ENCODE data around the gene ST3GAL6.

Gene ST3GAL6

GRCh38 chr3:98778383-98778782, 15.2 kb downstream of the ST3GAL6 start:
- DNase-seq: no peak

DNA sequence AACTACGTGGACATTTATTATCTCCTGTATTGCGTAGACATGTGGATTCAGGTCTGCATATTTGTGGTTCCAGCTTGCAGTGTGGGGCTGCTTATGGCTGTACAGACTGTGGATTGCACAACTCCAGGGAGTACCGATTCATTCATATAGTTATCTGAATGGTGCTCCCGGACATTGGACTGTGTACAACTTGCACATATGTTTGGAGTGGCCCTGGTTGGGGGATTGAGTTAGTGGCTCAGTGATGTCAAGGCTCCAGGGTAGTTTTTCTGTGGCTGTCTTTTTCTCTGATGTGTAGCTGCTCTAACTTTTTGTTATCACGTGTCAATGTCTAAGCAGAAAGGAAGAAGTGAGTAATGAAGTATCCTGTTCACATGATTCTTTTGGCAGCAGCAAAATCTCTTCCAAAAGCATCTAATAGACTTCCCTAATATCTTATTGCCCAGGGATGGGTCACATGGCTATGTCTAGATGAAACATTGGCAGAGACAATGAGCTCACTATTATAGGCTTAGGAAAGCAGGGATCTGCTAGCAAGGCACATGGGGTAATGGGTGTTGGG, 15.8 kb downstream of the ST3GAL6 start:
- DNase-seq: no peak

GRCh38 chr3:98779541-98780335, 16.6 kb downstream of the ST3GAL6 start:
- no peak for DNase-seq

DNA sequence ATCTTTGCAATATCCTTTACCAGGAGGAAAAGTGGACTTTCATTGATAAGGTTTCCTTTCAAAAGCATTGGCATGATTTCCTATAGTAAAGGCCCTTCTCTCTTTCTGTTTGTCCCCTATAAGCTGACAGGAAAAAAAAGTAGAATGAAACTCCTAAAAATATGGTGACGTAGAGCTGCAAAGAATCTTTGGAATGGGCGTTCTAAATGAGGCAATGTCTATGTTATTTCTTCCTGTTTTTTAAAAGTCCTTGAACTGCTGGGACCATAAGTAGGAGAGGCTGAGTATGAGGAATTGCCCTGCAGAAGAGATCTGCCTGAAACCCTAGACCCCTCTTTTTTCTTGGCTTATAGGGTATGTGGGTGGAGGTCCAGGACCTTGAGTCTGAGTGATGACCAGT, 17.2 kb downstream of the ST3GAL6 start:
- DNase-seq: no peak

GRCh38 chr3:98782824-98783500, 19.8 kb downstream of the ST3GAL6 start:
- no peak for DNase-seq

- DNase-seq: no peak
Observed at GRCh38 chr3:98784042-98784441, 20.9 kb downstream of the ST3GAL6 start.

DNA sequence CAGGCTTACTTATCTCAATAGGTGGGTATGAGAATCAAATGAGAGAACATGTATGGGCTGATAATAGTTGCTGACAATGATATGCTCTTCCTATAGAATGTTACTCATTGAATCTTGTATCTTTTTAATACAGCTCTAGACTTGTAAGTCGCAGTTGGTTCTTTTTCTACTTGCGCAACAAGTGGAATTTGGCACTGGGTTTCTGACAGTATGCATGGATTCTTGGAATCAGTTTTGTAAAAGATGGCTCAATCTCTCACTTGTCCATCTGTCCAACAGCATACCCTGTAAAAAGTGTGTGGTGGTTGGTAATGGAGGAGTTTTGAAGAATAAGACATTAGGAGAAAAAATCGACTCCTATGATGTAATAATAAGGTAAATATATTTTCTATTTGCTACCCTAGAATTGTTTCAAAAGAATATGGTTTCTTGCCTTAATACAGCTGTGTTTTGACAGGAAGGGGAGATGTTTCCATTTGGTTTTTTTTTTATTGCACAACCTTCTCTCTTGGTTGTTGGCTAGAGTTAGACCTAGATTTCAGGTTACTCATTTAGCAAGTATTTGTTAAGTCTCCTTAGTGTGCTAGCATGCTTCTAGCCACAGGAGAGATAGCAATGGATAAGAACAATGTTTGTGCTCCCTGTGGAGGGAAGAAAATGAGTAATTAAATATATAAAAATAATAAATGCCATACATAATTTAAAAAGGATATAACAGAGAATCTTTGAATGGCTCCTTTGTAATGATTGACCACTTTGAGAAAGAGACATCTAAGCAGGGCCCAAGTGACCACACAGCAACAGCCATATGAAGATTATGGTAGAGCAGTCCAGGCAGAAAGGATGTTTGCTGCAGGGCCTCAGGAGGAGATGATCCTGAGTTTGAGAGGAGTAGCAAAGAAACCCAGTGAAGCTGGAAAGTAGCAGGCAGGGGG, 21.8 kb downstream of the ST3GAL6 start:
- DNase-seq: no peak

GRCh38 chr3:98786364-98787006, 23.3 kb downstream of the ST3GAL6 start:
- no peak for DNase-seq

GRCh38 chr3:98787181-98787580, 24.0 kb downstream of the ST3GAL6 start:
- DNase-seq: no peak

DNA sequence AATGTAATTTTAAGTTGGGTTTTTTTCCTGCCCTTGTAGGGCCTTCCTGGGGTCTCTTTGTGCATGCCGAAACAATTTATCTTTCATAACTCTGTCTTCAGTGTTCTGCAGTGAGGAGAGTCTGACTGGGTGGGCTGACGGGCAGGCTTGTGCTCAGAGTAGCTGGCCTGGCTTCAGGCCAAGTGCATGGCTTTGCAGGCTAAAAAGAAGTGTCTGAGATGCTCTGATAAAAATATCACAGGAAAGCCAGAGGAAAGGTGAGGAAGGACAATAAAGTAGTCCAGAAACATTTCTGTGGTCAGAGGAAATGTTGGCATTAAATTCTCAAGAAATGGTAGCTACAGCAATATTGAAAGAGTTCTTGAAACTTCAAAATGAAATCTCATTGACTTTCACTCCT, 25.5 kb downstream of the ST3GAL6 start:
- DNase-seq: no peak

DNA sequence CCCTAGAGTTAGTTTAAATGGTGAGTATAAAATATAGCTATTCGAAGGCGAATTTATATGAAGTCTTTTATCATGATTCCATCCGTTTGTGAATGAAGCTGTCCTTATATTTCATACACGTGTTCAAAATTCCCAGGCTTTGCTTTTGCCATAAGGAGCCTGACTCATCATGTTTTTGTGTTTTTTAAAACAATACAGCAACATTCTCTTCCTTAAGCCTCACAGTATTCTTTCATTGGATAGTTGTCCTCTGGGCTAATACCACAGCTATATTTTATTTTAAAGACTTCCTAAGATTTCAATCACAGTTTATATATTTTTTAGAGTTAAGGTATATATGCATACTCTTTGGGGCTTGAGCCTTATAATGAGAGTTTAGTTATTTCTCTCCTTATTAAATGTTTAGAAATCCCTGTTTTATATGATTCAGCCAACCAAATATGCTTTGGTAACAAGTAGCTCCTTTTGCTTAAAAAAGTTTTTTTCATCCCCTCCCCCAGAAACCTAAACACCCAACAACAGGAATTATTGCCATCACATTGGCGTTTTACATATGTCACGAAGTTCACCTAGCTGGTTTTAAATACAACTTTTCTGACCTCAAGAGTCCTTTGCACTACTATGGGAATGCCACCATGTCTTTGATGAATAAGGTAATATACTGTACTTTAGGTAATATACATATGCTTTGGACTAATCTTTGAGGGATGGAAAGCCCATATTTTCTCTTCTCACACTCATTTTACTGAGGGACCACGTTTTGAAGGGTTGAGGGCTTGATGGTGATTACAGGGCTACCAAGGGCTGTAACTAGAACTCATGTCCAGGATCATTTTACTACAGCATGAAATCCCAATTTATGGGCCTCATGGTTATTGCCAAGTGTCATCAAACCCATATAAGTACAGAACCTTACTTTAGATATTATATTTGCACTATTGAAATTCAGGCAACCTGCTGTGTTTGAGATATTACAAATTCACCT, 28.5 kb downstream of the ST3GAL6 start:
- DNase-seq: no peak

DNA sequence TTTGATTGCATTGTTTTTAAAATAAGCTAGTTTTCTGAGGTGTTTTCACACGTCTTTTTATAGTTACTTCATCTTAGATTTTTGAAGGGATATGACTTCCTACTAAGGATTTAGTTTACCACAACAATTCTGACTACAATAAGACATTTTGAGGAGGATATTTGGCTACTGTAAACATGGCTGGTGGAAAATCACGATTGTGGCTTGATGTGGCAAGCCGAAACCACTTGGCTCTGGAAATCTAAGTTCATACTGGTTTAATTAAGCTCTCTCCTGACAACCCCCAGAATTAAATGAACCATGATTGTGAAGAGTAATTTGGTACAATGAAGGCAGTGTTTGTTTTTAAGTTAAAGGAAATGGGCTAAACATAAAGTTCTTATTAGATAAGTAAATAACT, 30.8 kb downstream of the ST3GAL6 start:
- DNase-seq: no peak

DNA sequence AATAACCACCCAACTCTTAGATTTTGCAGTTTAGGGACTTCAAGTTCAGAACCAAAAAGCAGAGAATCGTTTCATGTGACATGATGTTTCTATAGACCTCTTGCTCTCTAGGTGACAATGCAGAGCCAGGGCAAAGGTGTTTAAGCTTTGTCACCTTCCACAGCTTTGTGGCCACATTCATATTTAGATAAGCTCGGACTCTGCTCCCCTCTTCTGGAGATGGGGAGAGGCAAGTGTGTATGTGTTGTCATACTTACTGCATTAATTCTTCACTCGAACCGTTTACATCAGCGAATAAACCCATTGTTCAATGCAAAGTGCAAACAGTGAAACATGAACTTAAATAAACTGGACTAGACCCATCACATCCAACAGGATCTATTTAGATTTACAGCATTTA, 33.2 kb downstream of the ST3GAL6 start:
- DNase-seq: no peak

- no peak for DNase-seq
Observed at GRCh38 chr3:98797905-98798304, 34.8 kb downstream of the ST3GAL6 start.

- no peak for DNase-seq
Observed at GRCh38 chr3:98798820-98799219, 35.7 kb downstream of the ST3GAL6 start.

DNA sequence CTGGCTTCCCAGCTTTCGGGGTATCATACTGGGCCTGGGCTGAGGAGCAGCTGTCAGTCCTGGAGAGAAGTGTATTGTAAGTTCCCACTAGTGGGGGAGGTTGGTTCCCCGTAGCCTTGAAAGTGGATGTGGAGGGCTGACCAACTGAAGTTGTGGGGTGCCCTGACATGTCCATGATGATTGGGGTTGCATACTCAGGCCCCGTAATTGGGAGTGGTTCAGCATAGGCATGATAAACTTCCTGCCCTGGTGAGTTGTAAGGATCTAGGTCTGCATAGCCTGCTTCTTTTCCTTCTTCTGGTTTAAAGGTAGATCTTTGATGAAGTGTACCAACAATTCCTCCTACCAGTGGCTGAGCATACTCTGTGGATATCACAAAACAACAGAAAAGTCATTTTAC, 36.3 kb downstream of the ST3GAL6 start:
- no peak for DNase-seq

DNA sequence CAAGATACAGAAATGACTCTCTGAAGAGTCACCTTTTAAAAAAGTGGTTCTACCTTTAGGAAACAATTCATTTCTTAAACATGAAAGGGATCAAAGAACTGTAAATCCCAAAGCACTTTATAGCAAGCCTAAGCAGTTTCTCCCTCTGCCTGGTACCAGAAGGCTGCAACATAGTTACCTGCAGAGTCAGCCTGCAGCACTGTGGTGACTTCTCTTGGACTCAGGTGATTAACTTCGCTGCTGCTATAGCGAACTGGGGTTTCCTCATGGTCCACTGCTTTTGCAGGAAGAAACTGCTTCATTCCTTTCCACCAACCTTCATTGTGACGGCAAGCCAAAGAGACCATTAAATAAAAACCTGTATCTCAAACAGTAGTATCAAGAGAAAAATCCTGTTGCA, 37.3 kb downstream of the ST3GAL6 start:
- DNase-seq: no peak

- DNase-seq: no peak
Observed at GRCh38 chr3:98801043-98801747, 38.1 kb downstream of the ST3GAL6 start.

DNA sequence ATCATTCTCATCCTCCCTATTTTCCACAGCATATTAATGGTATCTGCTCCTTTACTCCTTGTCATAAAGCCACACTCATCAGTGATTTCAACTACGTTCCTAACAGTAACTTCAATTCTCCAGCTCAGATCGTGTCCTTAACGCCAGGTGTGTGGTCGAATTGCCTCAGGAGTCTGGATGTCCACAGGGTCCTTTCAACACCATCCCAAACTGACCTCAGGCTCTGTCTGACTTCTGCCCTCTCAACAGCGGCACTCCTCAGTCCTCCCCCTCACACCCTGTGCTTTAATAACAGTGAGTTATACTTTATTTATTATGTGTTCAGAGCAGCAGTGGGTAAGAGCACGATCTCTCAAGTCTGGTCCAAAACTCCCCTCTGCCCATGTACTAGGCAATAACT, 42.4 kb downstream of the ST3GAL6 start:
- no peak for DNase-seq

GRCh38 chr3:98806521-98806920, 43.4 kb downstream of the ST3GAL6 start:
- no peak for DNase-seq

- DNase-seq: no peak
Observed at GRCh38 chr3:98807011-98807410, 43.9 kb downstream of the ST3GAL6 start.

All from NCI-H1436 treated with DMSO at 0.1 percent for 48 hours (cell line).